Natural killer cell (primary cell): ENCODE results near the gene PGAP2. TPM values are rescaled to one million over a fixed set of nuclear protein-coding genes. Genes with fewer than 3 reads are reported as not detected.

Source experiments
- ATAC-seq, 3 donors: fragments of 150-1000 bp in 2 of 3; fragments of 200-7000 bp in 1 of 3; cut with Tn5 transposase; 1 replicate in 1 of 3; 2 replicates in 2 of 3; pipeline ENCODE4 v1.10.0; 2021; ENCODE audit warnings: mild to moderate bottlenecking in 2 of 3, moderate library complexity in 2 of 3
- DNase-seq, 2 donors: peaks; one replicate each; pipeline versions ENCODE4 v3.0.0 to v3.0.0-alpha.2; 2013 to 2021; ENCODE audit warnings: mixed read lengths in 1 of 2
- H3K27ac ChIP-seq: one replicate; pipeline ENCODE4 v1.5.1; 2013; ENCODE audit warnings: mild to moderate bottlenecking, low read length
- H3K27me3 ChIP-seq: one replicate; pipeline ENCODE4 v1.6.1; 2013; ENCODE audit warnings: low read length; ENCODE audit not compliant: control insufficient read depth, insufficient read depth
- H3K36me3 ChIP-seq: one replicate; pipeline ENCODE4 v1.6.1; 2013; ENCODE audit warnings: low read length; ENCODE audit not compliant: control insufficient read depth, insufficient read depth
- H3K4me1 ChIP-seq: one replicate; pipeline ENCODE4 v1.6.1; 2013; ENCODE audit warnings: low read length; ENCODE audit not compliant: control insufficient read depth, insufficient read depth
- H3K4me3 ChIP-seq: one replicate; pipeline ENCODE4 v1.5.1; 2013; ENCODE audit warnings: low read length
- H3K9me3 ChIP-seq: one replicate; pipeline ENCODE4 v1.6.1; 2013; ENCODE audit warnings: low read length; ENCODE audit not compliant: control insufficient read depth, insufficient read depth
- H3K27ac Mint-ChIP-seq, 2 donors: one replicate each; pipeline ENCODE4 v1.8.0; 2022; ENCODE audit warnings: mild to moderate bottlenecking in 2 of 2, mixed read lengths in 2 of 2, moderate library complexity in 1 of 2
- H3K27me3 Mint-ChIP-seq, 2 donors: one replicate each; pipeline ENCODE4 v1.8.0; 2022; ENCODE audit warnings: low read depth in 2 of 2, mixed read lengths in 2 of 2
- H3K36me3 Mint-ChIP-seq: one replicate; pipeline ENCODE4 v1.8.0; 2022; ENCODE audit warnings: mixed read lengths
- H3K4me1 Mint-ChIP-seq, 2 donors: one replicate each; pipeline ENCODE4 v1.8.0; 2022; ENCODE audit warnings: mixed read lengths in 2 of 2
- H3K4me3 Mint-ChIP-seq: one replicate; pipeline ENCODE4 v1.8.0; 2022; ENCODE audit warnings: mild to moderate bottlenecking, moderate library complexity, mixed read lengths
- H3K9me3 Mint-ChIP-seq, 2 donors: one replicate each; pipeline ENCODE4 v1.8.0; 2022; ENCODE audit warnings: mixed read lengths in 2 of 2
- WGBS: methylation state at CpG from one replicate; pipeline ENCODE4 v1.1.7; 2013; ENCODE audit warnings: missing lambda C conversion rate; ENCODE audit not compliant: insufficient coverage; 5-methylcytosine and 5-hydroxymethylcytosine counted together
- intact Hi-C: fragments of 100-400 bp; cut with micrococcal nuclease; formaldehyde crosslinking; loops from one replicate; pipeline ENCODE4 v1.14.2; 2022
- total RNA-seq, 4 donors: library from RNA; stranded (reverse); fragments of 120-200 nt in 1 of 4; gene quantifications; one replicate each; pipeline versions ENCODE4 v1.2.3 to v1.2.4, GENCODE V29; 2013 to 2022
- TF ChIP-seq, protein P1 (sequence below): fragments of 200-600 bp; IDR thresholded peaks from one replicate; pipeline ENCODE4 v1.8.0; 2022; ENCODE audit warnings: antibody characterized with exemption

Gene PGAP2
- total RNA-seq, 3 donors from 2014 or later (not counting 1 experiment from before 2014, with no cell fraction given), result 9.5 to 17.5 (median 9.8) TPM

DNA sequence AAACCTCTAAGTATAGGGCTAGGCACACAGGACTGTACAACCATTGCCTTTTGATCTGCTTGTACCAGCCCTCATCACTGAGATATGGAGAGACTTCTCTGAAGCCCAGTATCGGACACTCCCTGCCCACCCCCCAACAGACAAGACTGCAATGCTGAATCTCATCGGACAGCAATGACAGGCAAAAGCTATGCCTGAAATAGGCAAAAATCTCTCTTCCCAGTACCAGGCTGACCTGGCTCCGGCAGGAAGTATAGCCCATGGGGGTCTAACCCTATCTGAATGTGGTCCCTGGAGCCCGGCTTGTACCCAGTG lies 25.9 kb downstream of the PGAP2 start:
- intact Hi-C loops, result no loop called here
- no peaks in the 10 kb centered on the region for H3K9me3 ChIP-seq
- H3K27ac ChIP-seq, result peak overlapping the region; percentile 84
- peaks cover 91% of the 10 kb centered on the region for H3K4me1 ChIP-seq
- ATAC-seq, result no peak
- peaks cover 17% of the 10 kb centered on the region for H3K36me3 ChIP-seq
- WGBS, result 28% methylated on average over 4 of the region's 4 CpGs
- Mint-ChIP-seq H3K4me1 (peaks cover 82 to 96% of the 10 kb centered on the region in 2 donors), H3K4me3 (peak overlapping the region; percentile 81), H3K9me3 (no peaks in the 10 kb centered on the region), H3K36me3 (no peaks in the 10 kb centered on the region), H3K27me3 (no peaks in the 10 kb centered on the region), H3K27ac (peak overlapping the region; percentile 90 to 95)
- no peaks in the 10 kb centered on the region for H3K27me3 ChIP-seq
- TF ChIP-seq, protein P1, sequence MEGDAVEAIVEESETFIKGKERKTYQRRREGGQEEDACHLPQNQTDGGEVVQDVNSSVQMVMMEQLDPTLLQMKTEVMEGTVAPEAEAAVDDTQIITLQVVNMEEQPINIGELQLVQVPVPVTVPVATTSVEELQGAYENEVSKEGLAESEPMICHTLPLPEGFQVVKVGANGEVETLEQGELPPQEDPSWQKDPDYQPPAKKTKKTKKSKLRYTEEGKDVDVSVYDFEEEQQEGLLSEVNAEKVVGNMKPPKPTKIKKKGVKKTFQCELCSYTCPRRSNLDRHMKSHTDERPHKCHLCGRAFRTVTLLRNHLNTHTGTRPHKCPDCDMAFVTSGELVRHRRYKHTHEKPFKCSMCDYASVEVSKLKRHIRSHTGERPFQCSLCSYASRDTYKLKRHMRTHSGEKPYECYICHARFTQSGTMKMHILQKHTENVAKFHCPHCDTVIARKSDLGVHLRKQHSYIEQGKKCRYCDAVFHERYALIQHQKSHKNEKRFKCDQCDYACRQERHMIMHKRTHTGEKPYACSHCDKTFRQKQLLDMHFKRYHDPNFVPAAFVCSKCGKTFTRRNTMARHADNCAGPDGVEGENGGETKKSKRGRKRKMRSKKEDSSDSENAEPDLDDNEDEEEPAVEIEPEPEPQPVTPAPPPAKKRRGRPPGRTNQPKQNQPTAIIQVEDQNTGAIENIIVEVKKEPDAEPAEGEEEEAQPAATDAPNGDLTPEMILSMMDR, result no peak
- H3K4me3 ChIP-seq, result no peak overlapping the region
- DNase-seq, result no peak

DNA sequence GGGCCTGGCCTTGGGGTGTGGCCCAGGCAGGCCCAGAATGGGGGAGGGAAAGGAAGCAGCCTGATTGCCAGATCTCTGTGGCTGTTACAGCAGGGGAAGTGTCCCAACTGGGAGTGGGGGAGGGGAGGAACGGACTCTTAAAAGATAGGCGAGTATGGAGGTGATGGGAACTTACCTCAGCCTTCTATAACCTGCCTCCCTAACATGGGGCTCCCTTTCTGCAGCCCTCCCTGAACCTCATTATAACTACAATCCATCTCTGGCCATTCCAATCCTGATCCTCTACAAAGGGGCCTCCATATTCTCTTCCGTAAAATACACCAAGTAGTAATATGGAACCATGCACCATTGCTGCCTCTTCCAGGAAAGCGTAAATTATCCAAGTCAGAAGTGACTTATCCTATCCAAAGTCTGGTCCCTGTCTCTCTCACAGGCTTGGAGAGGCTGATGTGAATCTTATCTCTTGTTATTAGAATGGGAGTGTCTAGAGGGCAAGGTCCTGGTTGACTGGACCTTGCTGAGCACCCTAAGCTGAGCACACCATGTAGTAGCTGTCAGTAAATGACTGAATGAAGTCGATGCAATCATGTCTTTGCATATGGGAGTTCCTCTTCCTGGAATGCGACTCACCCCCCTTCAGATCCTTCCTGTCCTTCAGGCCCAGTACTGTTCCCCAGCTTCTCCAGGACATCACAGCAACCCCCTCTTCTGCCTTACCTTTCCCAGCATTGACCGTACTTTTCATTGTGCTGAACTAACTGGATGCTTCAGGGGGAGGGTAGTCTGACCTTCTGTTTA lies 26.5 kb downstream of the PGAP2 start:
- Mint-ChIP-seq H3K27ac (peak overlapping the region; percentile 90 to 95), H3K36me3 (no peaks in the 10 kb centered on the region), H3K27me3 (no peaks in the 10 kb centered on the region), H3K4me3 (peak overlapping the region; percentile 81), H3K9me3 (no peaks in the 10 kb centered on the region), H3K4me1 (peaks cover 86 to 97% of the 10 kb centered on the region in 2 donors)
- 54% methylated on average over 5 of the region's 7 CpGs for WGBS
- DNase-seq (peak in 1 of 2 donors; percentile 33), ATAC-seq (peak in 1 of 3 donors; percentile 37)
- Histone ChIP-seq H3K9me3 (no peaks in the 10 kb centered on the region), H3K27ac (peak overlapping the region; percentile 84), H3K4me1 (peaks cover 97% of the 10 kb centered on the region), H3K36me3 (peaks cover 13% of the 10 kb centered on the region), H3K27me3 (no peaks in the 10 kb centered on the region), H3K4me3 (no peak overlapping the region)
- intact Hi-C loops, result loop anchor here (5.0 kb wide), 2 partner anchors 48 to 112 kb away; no protein-coding TSS in a partner anchor
- TF ChIP-seq, protein P1, result no peak

DNA sequence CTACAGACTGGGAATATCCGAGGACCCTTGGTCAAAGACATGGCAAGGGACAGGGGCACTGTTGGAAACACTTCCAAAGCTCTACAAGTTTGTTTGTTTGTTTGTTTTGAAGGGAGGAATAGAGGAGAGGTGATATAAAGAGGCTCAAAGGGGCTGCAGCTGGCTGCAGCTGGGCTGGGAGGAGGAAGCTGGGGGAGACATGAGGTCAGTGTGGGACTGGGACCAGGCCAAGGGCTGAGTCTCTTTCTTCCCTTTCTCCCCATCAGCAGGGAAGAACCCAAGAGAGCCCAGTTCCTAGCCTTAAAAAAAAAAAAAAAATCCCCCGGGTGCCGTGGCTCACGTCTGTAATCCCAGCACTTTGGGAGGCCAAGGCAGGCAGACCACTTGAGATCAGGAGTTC lies 27.4 kb downstream of the PGAP2 start:
- H3K36me3 Mint-ChIP-seq, result no peaks in the 10 kb centered on the region
- Histone ChIP-seq H3K4me1 (peaks cover 93% of the 10 kb centered on the region), H3K27ac (peak overlapping the region; percentile 84), H3K36me3 (peaks cover 6% of the 10 kb centered on the region), H3K9me3 (no peaks in the 10 kb centered on the region), H3K27me3 (no peaks in the 10 kb centered on the region), H3K4me3 (no peak overlapping the region)
- DNase-seq (no peak), ATAC-seq (no peak)
- no peaks in the 10 kb centered on the region for H3K27me3 Mint-ChIP-seq
- H3K27ac Mint-ChIP-seq, result peak overlapping the region; percentile 90 to 95
- intact Hi-C loops, result loop anchor here (5.0 kb wide), 2 partner anchors 48 to 112 kb away; no protein-coding TSS in a partner anchor
- peak overlapping the region; percentile 81 for H3K4me3 Mint-ChIP-seq
- 65% methylated on average over 4 of the region's 4 CpGs for WGBS
- TF ChIP-seq, protein P1, result no peak
- no peaks in the 10 kb centered on the region for H3K9me3 Mint-ChIP-seq
- H3K4me1 Mint-ChIP-seq, result peaks cover 83 to 92% of the 10 kb centered on the region in 2 donors
